Heart right ventricle (tissue), 16 donors: ENCODE measurements around the gene GALT. TPM values are rescaled to one million over a fixed set of nuclear protein-coding genes. Genes with fewer than 3 reads are reported as not detected.

ENCODE experiments used
- ATAC-seq, 8 donors: fragments of 200-7000 bp; cut with Tn5 transposase; one replicate each; pipeline ENCODE4 v1.9.1; 2020; ENCODE audit warnings: mild to moderate bottlenecking in 8 of 8, moderate library complexity in 8 of 8, moderate number of reproducible peaks in 1 of 8
- DNase-seq, 2 donors: peaks; one replicate each; pipeline ENCODE4 v3.0.0-alpha.2; 2020
- H3K27ac ChIP-seq, 10 donors: fragments of 200-600 bp; sonication (generic) in 2 of 10; one replicate each; pipeline versions ENCODE4 v1.5.0 to v1.8.0; 2020 to 2022; ENCODE audit warnings: mild to moderate bottlenecking in 3 of 10
- H3K27me3 ChIP-seq, 7 donors: fragments of 200-600 bp; one replicate each; pipeline ENCODE4 v1.8.0; 2021 to 2022; ENCODE audit warnings: mild to moderate bottlenecking in 2 of 7
- H3K36me3 ChIP-seq, 9 donors: fragments of 200-600 bp; sonication (generic) in 1 of 9; one replicate each; pipeline versions ENCODE4 v1.5.0 to v1.8.0; 2020 to 2022; ENCODE audit warnings: mild to moderate bottlenecking in 2 of 9
- H3K4me1 ChIP-seq, 9 donors: fragments of 200-600 bp; sonication (generic) in 1 of 9; one replicate each; pipeline versions ENCODE4 v1.5.0 to v1.8.0; 2020 to 2022; ENCODE audit warnings: mild to moderate bottlenecking in 4 of 9
- H3K4me3 ChIP-seq, 10 donors: fragments of 200-600 bp; sonication (generic) in 2 of 10; one replicate each; pipeline versions ENCODE4 v1.5.0 to v1.8.0; 2020 to 2022; ENCODE audit warnings: mild to moderate bottlenecking in 7 of 10, moderate library complexity in 2 of 10
- H3K9me3 ChIP-seq, 11 donors: fragments of 200-600 bp in 10 of 11; sonication (generic) in 2 of 11; one replicate each; pipeline versions ENCODE4 v1.5.0 to v1.8.0; 2013 to 2022; ENCODE audit warnings: mild to moderate bottlenecking in 2 of 11, control low read depth in 1 of 11, moderate library complexity in 1 of 11
- WGBS, 2 donors: extraction: QIAGEN DNeasy Blood & Tissue Kit; methylation state at CpG; one replicate each; pipeline ENCODE4 v1.1.7; 2013; ENCODE audit warnings: inconsistent platforms in 1 of 2; 5-methylcytosine and 5-hydroxymethylcytosine counted together
- intact Hi-C, 10 donors: fragments of 100-400 bp; cut with DNase I; formaldehyde crosslinking; loops; one replicate each; pipeline versions ENCODE4 v1.11.1 to v1.14.2; 2022
- polyA plus RNA-seq, 2 donors: library from polyadenylated mRNA; stranded (reverse); fragments of 200-250 nt; gene quantifications; one replicate each; pipeline ENCODE4 v1.2.3, GENCODE V29; 2013
- total RNA-seq, 10 donors: library from RNA; stranded (reverse); fragmentation: NEBNext Ultra II Directional in 3 of 10; extraction: Animal tissue kit (Norgen Biotek cat#: 25700) in 3 of 10; gene quantifications; one replicate each; pipeline versions ENCODE4 v1.2.1 to v1.2.4, GENCODE V29; 2021 to 2023
- TF ChIP-seq, protein P1 (sequence below), 9 donors: fragments of 200-600 bp; sonication (generic) in 2 of 9; IDR thresholded peaks; one replicate each; pipeline versions ENCODE4 v1.5.0 to v1.8.0; 2021 to 2022; ENCODE audit warnings: antibody characterized with exemption in 9 of 9, mild to moderate bottlenecking in 5 of 9, moderate library complexity in 1 of 9
- donor health status: Arrhythmogenic right ventricular cardiomyopathy.
- donor health status: ischemic (EF 13 %, LVEDD 7.1; RV severe dilation, severe dysfunction).
- donor health status: healthy with polysubstance abuse.
- donor health status: DM: no; HTN: yes; CAD: no.
- donor health status: DM: no; HTN: no; CAD: no.
- donor health status: ischemic (EF 25% LVEDD 6.9; RV normal size, moderate dysfunction).
- donor health status: ischemic (EF 25% LVEDD 5.7; RV mildly dilated, moderate dysfunction).
- donor health status: healthy.
- donor health status: DM: yes; HTN: yes; CAD: no.
- donor health status: Ischemic cardiomyopathy.
- donor health status: ischemic (EF 35%, LVEDD 5.7; RV mildly dilated, moderate dysfunction).
- donor health status: nonischemic (EF 11% LVEDD 7.7; RV severe dilation, severe dysfunction).
- donor health status: DM: yes; HTN: yes; CAD: no.
- donor health status: PGD.
- donor health status: ischemic (EF 29% LVEDD 5.4; RV normal size, mild dysfunction).
- donor health status: nonischemic (EF 23%, LVEDD 6.1; RV moderate dilation, normal function).

Gene GALT
- total and polyA plus RNA-seq, 12 donors: 20.8 to 82.2 (median 44.2) TPM

DNA sequence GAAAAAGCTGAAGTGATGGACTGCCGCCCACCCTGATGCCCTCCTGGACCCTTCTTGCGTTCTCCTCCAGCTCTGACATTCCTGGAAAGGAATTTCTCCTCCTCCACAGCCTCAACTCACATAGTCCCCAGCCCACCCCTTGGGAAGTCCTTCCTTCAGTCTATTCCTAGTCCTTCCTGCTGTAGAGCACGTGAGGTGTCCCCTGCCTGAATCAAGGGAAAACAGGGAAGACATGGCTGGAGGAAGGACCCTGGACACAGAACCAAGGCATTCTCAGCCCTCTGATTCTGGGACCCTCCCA lies 21.3 kb upstream of the GALT start:
- Histone ChIP-seq H3K4me1 (peaks cover 4 to 38% (median 24%) of the 10 kb centered on the region in 9 donors), H3K36me3 (no peaks in the 10 kb centered on the region), H3K27me3 (peaks cover 37 to 92% (median 85%) of the 10 kb centered on the region in 7 donors), H3K27ac (no peak overlapping the region), H3K4me3 (no peak overlapping the region), H3K9me3 (no peaks in the 10 kb centered on the region)
- intact Hi-C loops: no loop called here
- DNase-seq (no peak), ATAC-seq (no peak)
- TF ChIP-seq, protein P1, sequence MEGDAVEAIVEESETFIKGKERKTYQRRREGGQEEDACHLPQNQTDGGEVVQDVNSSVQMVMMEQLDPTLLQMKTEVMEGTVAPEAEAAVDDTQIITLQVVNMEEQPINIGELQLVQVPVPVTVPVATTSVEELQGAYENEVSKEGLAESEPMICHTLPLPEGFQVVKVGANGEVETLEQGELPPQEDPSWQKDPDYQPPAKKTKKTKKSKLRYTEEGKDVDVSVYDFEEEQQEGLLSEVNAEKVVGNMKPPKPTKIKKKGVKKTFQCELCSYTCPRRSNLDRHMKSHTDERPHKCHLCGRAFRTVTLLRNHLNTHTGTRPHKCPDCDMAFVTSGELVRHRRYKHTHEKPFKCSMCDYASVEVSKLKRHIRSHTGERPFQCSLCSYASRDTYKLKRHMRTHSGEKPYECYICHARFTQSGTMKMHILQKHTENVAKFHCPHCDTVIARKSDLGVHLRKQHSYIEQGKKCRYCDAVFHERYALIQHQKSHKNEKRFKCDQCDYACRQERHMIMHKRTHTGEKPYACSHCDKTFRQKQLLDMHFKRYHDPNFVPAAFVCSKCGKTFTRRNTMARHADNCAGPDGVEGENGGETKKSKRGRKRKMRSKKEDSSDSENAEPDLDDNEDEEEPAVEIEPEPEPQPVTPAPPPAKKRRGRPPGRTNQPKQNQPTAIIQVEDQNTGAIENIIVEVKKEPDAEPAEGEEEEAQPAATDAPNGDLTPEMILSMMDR (IDR thresholded peaks at IDR 0.05): no peak
- WGBS, 2 donors: 53 to 72% methylated on average over 3 of the region's 3 CpGs

DNA sequence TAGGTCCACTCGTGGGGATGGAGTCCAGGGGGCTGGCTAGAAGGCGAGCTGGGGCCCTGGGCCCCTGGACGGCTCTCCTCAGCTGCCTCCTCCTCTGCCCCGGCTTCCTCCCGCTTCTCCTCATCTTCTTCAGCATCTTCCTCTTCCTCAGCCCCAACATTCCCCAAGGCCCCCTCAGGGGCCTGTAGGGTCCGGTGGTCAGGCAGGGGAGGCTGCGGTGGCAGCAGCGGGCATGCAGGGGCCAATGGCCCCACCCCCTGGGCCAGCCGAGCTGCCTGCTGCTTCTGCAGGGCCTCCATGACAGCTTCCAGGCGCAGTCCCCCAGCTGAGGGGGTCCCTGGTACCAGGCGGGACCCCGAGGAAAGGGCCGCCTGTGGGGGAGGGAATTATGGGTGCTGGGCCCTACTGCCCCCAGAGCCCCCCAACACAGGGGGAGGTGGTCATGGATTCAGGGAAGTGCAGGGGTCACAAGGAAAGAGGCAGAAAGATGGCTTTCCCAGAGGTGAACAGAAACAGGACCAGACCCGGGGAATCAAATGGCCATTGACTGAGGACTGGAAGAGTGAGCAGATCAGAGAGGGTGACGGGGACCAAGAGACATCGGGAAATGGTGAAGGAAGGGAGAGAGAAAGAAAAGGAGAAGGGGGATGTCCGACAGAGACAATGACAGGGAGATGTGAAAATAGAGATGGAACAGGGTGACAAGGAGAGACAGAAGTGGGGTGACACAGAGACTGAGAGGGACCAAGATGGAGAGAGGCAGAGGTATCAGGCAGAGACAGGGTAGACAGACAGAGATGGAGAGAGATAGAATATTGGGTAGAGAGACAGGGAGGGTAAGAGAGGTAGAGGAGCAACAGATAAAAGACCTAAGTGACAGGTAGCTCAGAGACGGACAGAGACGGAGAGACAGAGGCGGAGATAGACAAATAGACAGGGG lies 18.5 kb upstream of the GALT start:
- H3K9me3 ChIP-seq: no peaks in the 10 kb centered on the region
- peak overlapping the region in 7 of 10 donors; percentile 37 to 59 (median 48) for H3K4me3 ChIP-seq
- intact Hi-C loops: no loop called here
- no peak overlapping the region for H3K27ac ChIP-seq
- WGBS, 2 donors: 37 to 40% methylated on average over 20 of the region's 20 CpGs
- H3K4me1 ChIP-seq: peaks cover 4 to 31% (median 18%) of the 10 kb centered on the region in 9 donors
- DNase-seq: no peak
- TF ChIP-seq, protein P1 (IDR thresholded peaks at IDR 0.05): no peak
- peaks cover 37 to 81% (median 71%) of the 10 kb centered on the region in 7 donors for H3K27me3 ChIP-seq
- ATAC-seq: no peak
- H3K36me3 ChIP-seq: no peaks in the 10 kb centered on the region

DNA sequence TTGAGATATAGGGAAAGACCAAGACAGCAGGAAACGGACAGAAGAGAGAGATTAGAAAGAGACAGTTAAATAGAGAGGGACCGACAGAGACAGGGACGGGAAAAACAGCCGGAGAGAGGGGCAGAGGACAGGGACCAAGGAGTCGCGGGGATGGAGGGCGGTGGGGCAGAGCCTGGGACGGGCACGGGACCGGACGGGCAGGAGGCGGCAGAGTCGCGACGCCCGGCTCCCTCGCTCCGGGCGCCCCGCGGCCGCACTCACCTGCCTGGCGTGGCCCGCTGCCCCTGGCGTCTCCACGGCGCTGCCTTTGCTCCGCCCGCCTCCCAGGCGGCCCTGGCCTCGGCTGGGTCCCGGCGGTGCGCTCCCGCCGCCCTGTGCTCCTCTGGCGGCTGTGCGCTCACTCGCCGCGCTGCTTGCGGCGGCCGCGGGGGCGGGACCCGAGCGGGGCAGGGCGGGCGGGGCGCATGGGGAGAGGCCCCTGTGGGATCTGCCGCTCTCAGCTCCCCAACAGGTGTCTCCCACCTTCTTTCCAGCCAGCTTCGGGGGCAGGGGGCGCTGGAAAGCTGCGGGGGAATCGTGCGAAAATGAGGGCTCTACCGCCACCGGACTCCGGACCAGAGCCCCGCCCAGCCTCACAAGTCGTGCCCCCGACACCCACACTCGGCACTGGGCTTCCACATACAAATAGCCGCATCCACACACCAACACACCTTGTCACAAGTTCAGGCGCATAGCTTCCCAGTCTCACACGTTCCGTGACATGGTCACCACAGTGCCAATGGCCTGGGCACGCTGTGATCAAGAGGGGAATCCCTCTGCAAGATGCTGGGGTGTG lies 17.6 kb upstream of the GALT start, which contains the start of gene ARID3C:
ARID3C (minus strand) TSS at position 411 of the 835 bp plus-strand sequence. CDS start 1,052 bp downstream, outside the sequence.
- Histone ChIP-seq H3K4me1 (peaks cover 4 to 24% (median 11%) of the 10 kb centered on the region in 9 donors), H3K27ac (no peak within 1 kb of the TSS), H3K9me3 (no peaks in the 10 kb centered on the region), H3K27me3 (peaks cover 30 to 72% (median 62%) of the 10 kb centered on the region in 7 donors), H3K36me3 (no peaks in the 10 kb centered on the region), H3K4me3 (peak within 1 kb of the TSS in 9 of 10 donors; percentile 34 to 59 (median 47))
- ATAC-seq: peak in 7 of 8 donors; percentile 45 to 75 (median 61)
- TF ChIP-seq, protein P1 (IDR thresholded peaks at IDR 0.05): no peak
- intact Hi-C loops: no loop called here
- WGBS, 2 donors: 2% methylated on average over 26 to 69 of the region's 69 CpGs
- no peak for DNase-seq

DNA sequence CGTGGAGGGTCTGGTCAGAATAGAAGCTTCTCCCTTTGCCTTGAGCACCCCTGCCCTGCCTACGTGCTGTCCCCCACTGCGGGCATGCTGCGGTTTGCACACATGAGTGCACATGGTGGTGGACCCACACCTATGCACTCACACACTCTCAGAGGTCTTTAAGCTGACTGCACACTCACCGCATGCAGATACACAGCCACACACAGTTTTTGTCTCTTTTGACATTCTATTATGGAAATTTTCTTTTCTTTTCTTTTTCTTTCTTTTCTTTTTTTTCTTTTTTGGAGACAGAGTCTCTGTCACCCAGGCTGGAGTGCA lies 17.0 kb upstream of the GALT start:
- TF ChIP-seq, protein P1 (IDR thresholded peaks at IDR 0.05): no peak
- H3K27me3 ChIP-seq: peaks cover 30 to 66% (median 57%) of the 10 kb centered on the region in 7 donors
- H3K4me1 ChIP-seq: peaks cover 4 to 22% (median 8%) of the 10 kb centered on the region in 9 donors
- peak overlapping the region in 3 of 10 donors; percentile 37 to 59 (median 51) for H3K4me3 ChIP-seq
- intact Hi-C loops: no loop called here
- no peak overlapping the region for H3K27ac ChIP-seq
- ATAC-seq: no peak
- WGBS, 2 donors: 28 to 30% methylated on average over 5 of the region's 5 CpGs
- no peaks in the 10 kb centered on the region for H3K9me3 ChIP-seq
- DNase-seq: no peak
- no peaks in the 10 kb centered on the region for H3K36me3 ChIP-seq
